H1 (cell line): ENCODE data around the gene GALNT5. TPM values are rescaled to one million over a fixed set of nuclear protein-coding genes. Genes with fewer than 3 reads are reported as not detected.

Experiments used
- HDAC2 ChIP-seq, 2 experiments: fragments of 300-600 bp in 1 of 2; sonication (generic) in 1 of 2; IDR thresholded peaks; 2 replicates each; pipeline ENCODE4 v1.6.1; 2011 to 2012; ENCODE audit warnings: low read depth in 2 of 2, low read length in 2 of 2, mild to moderate bottlenecking in 2 of 2, moderate library complexity in 2 of 2, borderline replicate concordance in 1 of 2, inconsistent platforms in 1 of 2
- KDM4A ChIP-seq: IDR thresholded peaks from one replicate; pipeline ENCODE4 v1.7.1; 2012; ENCODE audit warnings: low read depth, mild to moderate bottlenecking, moderate library complexity, low read length, inconsistent platforms; ENCODE audit not compliant: severe bottlenecking
- RNF2 ChIP-seq: fragments of 200-900, 300-1000 bp; sonication (generic); IDR thresholded peaks from 2 replicates; pipeline ENCODE4 v1.7.1; 2016; ENCODE audit warnings: borderline replicate concordance, low read depth, mild to moderate bottlenecking, antibody characterized with exemption, low read length; ENCODE audit not compliant: poor library complexity, severe bottlenecking; ENCODE audit errors: missing control alignments
- SAP30 ChIP-seq: fragments of 300-600 bp; sonication (generic); IDR thresholded peaks from 2 replicates; pipeline ENCODE4 v1.7.1; 2012; ENCODE audit warnings: low read length, moderate library complexity, mild to moderate bottlenecking, inconsistent platforms; ENCODE audit not compliant: insufficient read depth, insufficient replicate concordance
- SIN3A ChIP-seq, 2 experiments: IDR thresholded peaks in 1 of 2; conservative IDR thresholded peaks in 1 of 2; 2 replicates each; pipeline ENCODE4 v1.6.1; 2011 to 2012; ENCODE audit warnings: low read length in 2 of 2, improper control_type of control experiment in 1 of 2, low read depth in 1 of 2, mild to moderate bottlenecking in 1 of 2
- SIRT6 ChIP-seq: IDR thresholded peaks from one replicate; pipeline ENCODE4 v1.7.1; 2012; ENCODE audit warnings: low read length, inconsistent platforms
- polyA plus RNA-seq, 7 experiments: library from polyadenylated mRNA; depleted of rRNA in 3 of 7; stranded (reverse) in 5 of 7; unstranded in 2 of 7; fragments of >200 nt in 5 of 7; fragments of 200-250 nt in 2 of 7; gene quantifications; 1 replicate in 5 of 7; 2 replicates in 1 of 7; 4 replicates in 1 of 7; pipeline versions ENCODE4 v1.2.1 to v1.2.3, GENCODE V29; 2011 to 2013; ENCODE audit warnings: missing spikeins in 2 of 7, mixed read lengths in 2 of 7
- total RNA-seq: library from RNA; stranded (reverse); fragmentation: NEBNext Ultra II Directional; extraction: Animal tissue kit (Norgen Biotek cat#: 25700); gene quantifications from 2 replicates; pipeline ENCODE4 v1.2.1, GENCODE V29; 2021

The GALNT5 gene
- total and polyA plus RNA-seq, 2 of the 8 experiments (the other 6 are each of a cell fraction or from before 2014, with no cell fraction given), result 0.02 to 0.06 TPM

DNA sequence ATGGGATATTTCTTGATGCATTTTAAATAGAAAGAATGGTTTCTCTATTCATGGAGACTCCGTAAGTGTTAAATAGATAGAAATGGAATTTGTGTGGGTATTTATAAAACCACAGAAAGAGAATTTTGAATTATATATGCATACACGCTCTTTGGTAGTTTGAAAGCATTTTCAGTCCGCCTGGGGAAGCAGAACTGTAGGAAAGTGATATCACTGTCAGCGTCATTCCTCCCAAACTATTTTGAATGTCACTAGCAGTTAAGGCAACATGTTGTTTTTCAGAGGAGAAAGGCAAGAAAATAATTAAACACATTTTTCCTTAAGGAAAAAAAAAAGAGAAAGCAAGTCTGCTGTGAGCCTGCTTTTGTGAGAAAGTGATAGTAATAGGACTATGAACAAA lies 76.8 kb downstream of the GALNT5 start (continued):
- no peak for TF ChIP-seq SAP30
- TF ChIP-seq SIN3A (conservative IDR thresholded peaks at IDR 0.05 in 1 of 2, IDR thresholded peaks at IDR 0.05 in 1 of 2; ENCODE audit: low read depth in 1 of 2, low read length in 2 of 2), result no peak
- TF ChIP-seq RNF2, result no peak
- no peak for TF ChIP-seq SIRT6
- no peak for TF ChIP-seq HDAC2 (IDR thresholded peaks at IDR 0.05; ENCODE audit: borderline replicate concordance in 1 of 2, low read depth in 2 of 2, low read length in 2 of 2)
- TF ChIP-seq KDM4A, result no peak
